Jurkat, Clone E6-1 (cell line): ENCODE results near the gene UBE2D2. TPM values are rescaled to one million over a fixed set of nuclear protein-coding genes. Genes with fewer than 3 reads are reported as not detected.
"Not testable (repeated sequence)": the region's sequence is repeated elsewhere in the genome, so short reads cannot be mapped to it uniquely, and the experiment has no call there.

ENCODE experiments used
- DNase-seq: peaks from one replicate; pipeline ENCODE4 v3.0.0-alpha.2; 2011; ENCODE audit warnings: low read depth, low spot score
- H3K4me3 ChIP-seq: 2 replicates; pipeline ENCODE4 v1.5.1; 2011; ENCODE audit warnings: mild to moderate bottlenecking, low read length, control low read depth, moderate library complexity
- polyA plus RNA-seq: library from polyadenylated mRNA; unstranded; fragments of >200 nt; gene quantifications from one replicate; pipeline ENCODE4 v1.2.1, GENCODE V29; 2012; ENCODE audit warnings: missing spikeins; ENCODE audit not compliant: insufficient read length, insufficient read depth

The UBE2D2 gene
- polyA plus RNA-seq, result 186 TPM

DNA sequence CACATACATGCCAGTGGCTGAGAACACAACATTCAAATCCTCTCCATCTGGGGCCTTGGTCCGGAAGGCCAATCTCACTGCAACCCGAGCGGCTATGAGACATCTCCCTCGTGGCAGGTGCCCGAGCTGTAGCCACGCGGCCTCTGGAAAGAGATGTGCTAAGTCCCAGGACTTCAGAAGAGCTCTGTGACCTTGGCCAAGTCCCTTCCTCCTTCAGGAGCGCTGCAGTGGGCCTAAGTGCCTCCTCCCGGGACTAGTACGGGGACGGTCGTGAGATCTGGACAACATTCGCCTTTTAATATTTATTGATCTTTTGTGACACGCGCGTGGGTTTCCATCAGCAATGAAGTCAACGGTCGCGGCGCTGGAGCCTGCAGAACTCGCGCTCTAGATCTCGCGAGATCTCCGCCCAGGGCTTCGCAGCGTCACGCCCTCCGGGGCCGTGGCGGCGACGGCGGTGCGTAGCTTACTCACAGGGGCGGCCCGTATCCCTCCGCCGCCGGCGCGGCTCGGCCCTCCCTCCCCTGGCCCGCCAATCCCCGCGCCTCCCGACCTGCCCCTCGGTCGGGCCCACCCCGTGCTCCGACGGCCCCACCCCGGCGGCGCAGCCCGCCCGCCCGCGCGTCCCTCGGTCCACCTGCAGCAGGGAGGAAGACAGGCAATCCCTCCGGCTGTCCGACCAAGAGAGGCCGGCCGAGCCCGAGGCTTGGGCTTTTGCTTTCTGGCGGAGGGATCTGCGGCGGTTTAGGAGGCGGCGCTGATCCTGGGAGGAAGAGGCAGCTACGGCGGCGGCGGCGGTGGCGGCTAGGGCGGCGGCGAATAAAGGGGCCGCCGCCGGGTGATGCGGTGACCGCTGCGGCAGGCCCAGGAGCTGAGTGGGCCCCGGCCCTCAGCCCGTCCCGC lies at the start of gene UBE2D2:
TSS of gene UBE2D2 (plus strand) at position 588 of the 903 bp plus-strand sequence. CDS start 453 bp downstream, outside the sequence.
- peak within 1 kb of the TSS; percentile 84 for H3K4me3 ChIP-seq

DNA sequence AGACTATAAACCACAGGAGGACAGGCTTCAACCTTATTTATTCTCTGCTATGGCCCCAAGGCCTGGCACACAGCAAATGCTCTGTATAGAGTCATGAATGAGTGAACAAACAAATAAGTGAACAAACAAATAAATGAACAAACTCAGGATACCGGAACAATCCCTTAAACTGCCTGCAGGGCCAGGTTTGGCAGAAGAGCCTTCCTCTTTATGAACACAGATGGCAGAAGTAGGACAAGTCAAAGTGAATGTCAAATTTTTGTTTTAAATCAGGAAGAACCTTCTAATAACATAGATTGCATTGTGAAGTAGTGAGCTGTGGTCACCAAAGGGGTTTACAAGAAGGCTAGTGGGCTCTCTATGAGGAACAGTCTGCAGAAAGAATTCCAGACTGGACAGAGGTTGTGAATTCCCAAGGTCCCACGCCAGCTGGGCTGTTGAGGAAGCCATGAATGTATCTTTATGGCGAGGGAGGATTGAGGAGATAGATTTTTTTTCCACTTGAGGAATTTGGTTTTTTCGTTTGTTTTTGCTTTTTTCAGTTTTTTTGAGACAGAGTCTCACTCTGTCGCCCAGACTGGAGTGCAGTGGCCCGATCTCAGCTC lies 48.3 kb upstream of the UBE2D2 start:
- DNase-seq, result no peak
- H3K4me3 ChIP-seq, result no peak overlapping the region

More for the DNA sequence above, at the start of gene UBE2D2:
- DNase-seq, result peak; percentile 98

DNA sequence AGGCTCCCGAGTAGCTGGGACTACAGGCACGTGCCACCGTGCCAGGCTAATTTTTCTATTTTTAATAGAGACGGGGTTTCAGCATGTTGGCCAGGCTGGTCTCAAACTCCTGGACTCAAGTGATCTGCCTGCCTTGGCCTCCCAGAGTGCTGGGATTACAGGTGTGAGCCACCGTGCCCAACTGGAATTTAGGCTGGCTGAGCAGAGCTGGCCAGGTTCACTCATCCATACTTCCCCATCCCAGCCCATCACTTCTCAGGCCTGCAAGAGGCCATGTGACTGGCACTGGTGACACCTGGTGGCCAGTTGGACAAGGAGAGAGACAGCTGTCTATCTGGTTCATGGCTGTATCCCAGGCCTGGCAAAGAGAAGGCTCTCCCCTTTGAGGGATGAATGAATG lies 47.7 kb upstream of the UBE2D2 start:
- H3K4me3 ChIP-seq, result not testable (repeated sequence)
- DNase-seq, result peak; percentile 57

DNA sequence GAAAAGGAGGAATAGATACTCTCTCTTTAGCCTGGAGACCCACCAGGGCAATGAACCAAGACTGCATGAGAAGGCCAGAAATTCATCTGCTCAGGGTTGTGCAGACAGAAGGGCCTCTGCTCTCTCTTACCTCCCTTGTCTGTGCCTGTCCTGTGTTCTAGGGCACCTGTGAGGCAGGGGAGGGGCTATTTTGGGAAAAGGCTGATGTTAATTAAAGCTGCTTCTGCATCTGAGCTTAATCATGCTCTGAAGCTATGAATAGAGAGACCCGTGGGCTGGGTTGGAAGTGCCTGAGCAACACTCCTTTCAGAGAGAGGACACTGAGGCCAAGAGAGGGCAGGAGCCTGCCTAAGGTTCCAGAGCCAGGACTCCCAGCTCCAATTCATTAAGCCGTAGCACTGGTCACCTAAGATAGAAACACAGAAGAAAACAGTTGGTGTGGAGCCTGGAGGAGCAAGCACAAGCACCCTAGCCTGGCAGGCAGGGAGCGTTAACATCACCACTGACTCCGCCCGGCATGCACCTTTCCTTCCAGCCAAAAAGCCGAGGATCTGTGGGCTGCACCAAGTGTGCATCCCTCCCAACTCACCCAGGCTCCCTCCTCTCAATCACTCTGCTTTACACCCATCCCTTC lies 47.2 kb upstream of the UBE2D2 start:
- no peak overlapping the region for H3K4me3 ChIP-seq
- no peak for DNase-seq

DNA sequence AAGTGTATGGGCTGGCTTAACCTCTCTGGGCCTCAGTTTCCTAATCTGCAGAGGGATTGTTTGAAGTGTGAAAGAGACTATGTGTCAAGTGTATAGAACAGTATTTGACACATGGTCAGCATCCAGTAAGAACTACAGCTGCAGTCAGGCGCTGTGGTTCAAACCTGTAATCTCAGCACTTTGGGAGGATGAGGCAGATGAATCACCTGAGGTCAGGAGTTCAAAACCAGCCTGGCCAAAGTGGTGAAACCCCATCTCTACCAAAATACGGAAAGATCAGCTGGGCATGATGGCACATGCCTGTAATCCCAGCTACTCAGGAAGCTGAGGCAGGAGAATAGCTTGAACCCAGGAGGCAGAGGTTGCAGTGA lies 46.7 kb upstream of the UBE2D2 start:
- H3K4me3 ChIP-seq, result no peak overlapping the region
- DNase-seq, result no peak

DNA sequence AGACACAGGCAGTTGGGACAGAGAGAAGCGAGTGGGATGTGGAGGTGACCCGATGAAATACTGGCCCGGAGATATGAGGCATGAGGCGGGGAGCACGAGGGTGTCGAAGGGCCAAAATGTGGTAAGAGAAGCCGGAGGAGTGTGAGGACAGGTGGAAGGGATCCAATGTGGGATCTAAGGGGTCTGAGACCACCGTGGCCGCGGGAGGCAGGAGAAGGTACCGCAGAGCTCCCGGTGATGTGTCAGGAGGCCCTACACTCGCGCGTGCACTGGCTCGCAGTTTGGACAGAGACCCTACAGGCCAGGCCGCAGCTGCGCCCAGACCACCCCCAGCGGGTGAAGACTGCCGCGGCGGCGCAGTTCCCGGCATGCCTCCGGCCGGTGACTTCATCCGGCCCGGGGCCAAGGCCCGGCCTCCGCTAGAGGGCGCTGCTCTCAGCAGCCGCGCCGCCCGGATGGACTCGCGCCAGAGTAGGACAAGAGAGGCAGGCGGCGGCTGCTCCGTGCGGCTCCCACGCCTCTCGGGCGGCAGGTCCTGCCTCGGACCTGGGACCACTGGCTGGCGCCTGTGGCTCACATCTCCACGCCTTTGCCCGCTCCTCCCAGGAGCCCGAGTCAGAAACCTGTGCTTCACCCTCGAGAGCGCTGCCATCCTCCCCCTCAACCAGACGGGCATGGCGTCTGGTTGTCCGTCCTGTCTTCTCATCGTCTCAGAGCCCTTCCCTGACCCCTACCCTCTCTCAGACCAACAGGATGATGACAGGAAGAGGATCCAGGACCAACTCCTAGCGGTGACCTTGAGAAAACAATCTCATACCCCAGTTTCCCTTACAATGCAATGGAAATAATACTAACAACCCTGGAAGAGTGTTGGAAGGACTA lies 43.2 kb upstream of the UBE2D2 start:
- H3K4me3 ChIP-seq, result peak overlapping the region; percentile 68

DNA sequence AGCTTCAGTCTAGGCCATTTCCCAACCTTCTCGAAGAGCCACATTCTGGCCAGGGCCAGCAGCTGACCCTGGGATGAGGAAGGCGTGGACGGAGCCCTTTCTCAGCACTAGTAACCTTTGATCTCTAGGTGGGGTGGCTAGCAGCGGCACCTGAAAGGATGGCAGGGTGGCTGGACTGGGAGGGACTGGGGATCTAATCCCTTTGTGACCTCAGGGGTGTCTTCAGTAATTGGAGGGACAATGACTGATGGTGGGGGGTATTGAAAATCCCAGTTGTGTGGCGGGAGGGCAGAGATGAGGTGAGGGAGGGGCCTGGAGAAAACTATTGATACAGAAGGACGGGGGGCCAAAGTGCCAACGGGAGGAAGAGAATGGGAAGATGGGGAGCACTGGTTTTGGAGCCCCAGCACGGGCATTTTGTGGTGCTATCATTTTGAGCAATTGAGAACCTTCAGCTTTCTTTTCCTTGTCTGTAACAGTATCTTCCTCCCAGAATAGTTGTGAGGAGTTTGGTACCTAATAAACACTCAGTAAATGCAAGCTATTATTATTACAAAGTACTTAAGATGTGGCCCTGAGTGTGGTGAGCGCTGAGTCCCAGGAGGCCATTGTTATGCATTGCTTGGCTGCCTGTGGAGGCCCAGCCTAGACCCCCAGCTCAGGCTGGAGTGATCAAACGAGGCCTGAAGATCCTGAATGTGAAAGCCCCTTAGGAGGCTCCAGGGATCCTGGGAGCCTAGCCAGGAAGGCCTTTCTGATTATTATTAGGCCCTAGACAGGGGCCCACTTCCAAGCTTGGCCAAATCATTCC lies 37.3 kb upstream of the UBE2D2 start:
- DNase-seq, result no peak
- H3K4me3 ChIP-seq, result no peak overlapping the region

More for the DNA sequence above, 43.2 kb upstream of the UBE2D2 start:
- peak; percentile 73 for DNase-seq

DNA sequence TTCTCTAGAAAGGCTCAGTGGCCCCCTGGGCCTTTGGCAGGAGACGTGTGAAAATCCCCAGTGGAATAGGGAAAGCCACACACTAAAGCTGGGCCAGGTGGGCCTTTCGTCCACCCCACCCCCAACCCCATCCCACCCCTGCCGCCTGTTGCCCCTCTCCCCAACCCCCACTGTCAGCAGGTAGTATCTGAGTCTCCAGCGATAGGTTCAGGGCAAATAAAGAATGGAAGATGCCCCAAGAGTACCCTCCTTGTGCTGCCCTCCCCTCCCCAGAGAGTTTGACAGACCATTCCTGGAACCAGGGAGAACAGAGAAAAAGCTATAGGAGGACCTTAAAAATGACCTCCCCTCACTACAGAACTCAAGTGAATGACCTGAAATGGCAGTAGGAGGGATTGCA lies 36.7 kb upstream of the UBE2D2 start:
- DNase-seq, result no peak
- H3K4me3 ChIP-seq, result no peak overlapping the region

DNA sequence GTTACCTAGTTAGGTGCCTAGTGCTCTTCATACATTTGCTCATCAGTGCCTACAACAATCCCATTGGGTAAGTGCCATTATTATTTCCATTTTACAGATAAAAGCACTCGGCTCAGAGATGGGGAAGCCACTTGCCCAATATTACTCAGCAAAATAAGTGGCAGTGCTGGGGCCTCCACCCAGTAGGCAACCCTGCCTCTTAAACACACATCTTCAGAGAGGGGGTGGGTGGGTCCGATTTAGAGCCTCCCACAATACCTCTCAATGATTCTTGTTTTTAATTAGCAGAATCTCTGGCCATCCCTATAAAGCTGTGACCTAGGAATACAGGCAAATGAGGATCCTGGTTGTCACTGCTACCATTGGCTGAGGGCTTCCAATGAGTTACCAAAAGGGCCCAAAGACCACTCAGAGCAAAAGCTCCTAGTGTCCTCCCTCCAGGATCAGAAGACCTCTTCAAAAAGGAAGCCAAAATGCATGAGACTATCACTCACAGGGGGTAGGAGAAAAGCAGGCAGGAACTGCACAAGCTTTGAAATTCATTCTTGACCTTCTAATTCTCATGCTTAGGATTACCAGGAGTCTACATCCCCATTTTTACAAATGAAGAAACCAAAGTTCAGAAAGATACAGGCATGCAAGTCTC lies 36.1 kb upstream of the UBE2D2 start:
- H3K4me3 ChIP-seq, result no peak overlapping the region
- DNase-seq, result no peak

DNA sequence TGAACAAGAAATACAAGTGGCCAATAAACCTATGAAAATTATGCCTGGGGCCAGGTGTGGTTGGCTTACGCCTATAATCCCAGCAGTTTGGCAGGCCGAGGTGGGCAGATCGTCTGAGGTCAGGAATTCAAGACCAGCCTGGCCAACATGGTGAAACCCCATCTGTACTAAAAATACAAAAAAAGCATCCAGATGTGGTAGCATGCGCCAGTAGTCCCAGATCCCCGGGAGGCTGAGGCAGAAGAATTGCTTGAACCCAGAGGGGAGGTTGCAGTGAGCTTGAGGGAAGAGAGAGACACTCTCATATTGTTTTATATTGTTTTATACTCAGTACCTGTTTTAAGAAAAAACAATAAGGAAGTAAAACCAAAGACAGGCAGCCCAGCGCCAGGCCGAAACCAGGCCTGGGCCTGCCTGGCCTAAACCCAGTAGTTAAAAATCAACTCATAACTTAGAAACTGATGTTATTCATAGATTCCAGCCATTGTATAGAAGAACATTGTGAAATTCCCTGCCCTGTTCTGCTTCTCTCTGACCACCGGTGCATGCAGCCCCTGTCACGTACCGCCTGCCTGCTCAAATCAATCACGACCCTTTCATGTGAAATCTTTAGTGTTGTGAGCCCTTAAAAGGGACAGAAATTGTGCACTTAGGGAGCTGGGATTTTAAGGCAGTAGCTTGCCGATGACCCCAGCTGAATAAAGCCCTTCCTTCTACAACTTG lies 35.4 kb upstream of the UBE2D2 start:
- not testable (repeated sequence) for DNase-seq, H3K4me3 ChIP-seq

DNA sequence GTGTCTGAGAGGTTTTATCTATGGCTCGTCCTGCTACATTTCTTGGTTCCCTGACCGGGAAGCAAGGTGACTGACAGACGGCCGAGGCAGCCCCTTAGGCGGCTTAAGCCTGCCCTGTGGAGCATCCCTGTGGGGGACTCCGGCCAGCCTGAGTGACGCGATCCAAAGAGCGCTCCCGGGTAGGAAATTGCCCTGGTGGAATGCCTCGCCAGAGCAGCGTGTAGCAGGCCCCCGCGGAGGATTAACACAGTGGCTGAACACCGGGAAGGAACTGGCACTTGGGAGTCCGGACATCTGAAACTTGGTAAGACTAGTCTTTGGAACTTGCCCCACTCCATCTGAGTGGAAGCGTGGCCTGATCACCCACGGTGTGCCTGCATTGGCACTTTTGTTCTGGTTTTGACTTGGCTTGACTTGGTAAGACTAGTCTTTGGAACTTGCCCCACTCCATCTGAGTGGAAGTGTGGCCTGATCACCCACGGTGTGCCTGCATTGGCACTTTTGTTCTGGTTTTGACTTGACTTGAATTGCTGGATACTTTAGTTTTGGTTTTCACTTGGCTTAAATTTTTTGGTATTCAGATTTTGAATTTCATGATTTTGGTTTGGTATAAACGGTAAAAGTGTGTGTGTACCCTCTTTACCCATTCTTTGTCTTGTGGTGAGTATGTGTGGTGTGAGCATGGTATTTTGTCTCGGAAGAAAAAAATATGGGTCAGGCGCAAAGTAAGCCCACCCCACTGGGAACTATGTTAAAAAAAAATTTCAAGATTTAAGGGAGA lies 34.6 kb upstream of the UBE2D2 start:
- H3K4me3 ChIP-seq, DNase-seq: not testable (repeated sequence)

DNA sequence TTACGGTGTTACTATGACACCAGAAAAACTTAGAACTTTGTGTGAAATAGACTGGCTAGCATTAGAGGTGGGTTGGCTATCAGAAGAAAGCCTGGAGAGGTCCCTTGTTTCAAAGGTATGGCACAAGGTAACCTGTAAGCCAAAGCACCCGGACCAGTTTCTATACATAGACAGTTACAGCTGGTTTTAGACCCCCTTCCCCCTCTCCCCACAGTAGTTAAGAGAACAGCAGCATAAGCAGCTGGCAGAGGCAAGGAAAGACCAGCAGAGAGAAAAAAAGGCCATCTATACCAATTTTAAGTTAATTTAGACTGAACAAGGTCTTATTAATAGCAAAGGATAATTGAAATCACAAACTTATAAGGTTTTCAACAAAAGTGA lies 34.1 kb upstream of the UBE2D2 start:
- not testable (repeated sequence) for DNase-seq, H3K4me3 ChIP-seq

DNA sequence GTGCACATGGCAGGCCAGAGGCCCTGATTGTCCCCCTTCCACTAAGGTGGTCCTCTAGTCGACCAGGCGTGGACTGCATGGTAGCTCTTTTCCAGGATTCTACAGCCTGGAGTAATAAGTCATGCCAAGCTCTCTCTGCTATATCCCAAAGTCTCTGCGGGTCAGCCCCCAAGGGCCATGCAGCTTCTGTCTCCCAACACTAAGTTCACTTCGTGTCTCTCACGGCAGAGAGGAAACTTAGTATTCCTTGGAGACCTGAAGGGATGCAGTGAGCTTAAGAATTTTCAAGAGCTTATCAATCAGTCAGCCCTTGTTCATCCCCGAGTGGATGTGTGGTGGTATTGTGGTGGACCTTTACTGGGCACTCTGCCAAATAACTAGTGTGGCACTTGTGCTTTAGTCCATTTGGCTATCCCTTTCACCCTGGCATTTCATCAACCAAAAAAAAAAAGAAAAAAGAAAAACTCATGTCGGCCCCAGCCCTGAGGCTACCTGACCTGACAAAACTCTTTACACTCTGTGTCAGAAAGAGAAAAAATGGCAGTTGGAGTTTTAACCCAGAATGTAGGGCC lies 33.2 kb upstream of the UBE2D2 start:
- DNase-seq, H3K4me3 ChIP-seq: not testable (repeated sequence)

DNA sequence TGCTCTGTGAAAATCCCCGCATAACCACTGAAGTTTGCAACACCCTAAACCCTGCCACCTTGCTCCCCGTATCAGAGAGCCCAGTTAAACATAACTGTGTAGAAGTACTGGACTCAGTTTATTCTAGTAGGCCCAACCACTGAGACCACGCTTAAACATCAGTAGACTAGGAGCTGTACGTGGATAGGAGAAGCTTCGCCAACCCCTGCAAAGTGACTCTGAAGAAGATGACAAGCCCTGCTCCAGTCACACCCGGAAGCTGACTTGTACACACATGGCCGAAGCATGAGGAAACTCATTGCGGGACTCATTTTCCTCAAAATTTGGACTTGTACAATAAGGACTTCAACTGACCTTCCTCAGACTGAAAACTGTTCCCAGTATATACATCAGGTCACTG lies 32.4 kb upstream of the UBE2D2 start:
- H3K4me3 ChIP-seq, DNase-seq: not testable (repeated sequence)

DNA sequence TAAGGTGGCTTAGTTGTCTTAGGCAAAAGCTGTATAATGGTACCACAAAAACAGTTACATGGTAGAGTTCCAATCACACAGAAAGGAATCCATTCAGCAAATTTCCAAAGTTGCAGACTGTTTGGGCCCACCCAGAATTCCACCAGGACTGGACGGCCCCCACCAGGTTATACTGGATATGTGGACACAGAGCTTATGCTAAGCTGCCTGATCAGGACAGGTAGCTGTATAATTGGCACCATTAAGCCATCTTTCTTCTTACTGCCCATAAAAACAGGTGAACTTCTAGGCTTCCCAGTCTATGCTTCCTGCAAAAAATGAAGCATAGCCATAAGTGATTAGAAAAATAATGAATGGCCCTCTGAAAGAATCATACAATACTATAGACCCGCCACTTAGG lies 31.1 kb upstream of the UBE2D2 start:
- DNase-seq, H3K4me3 ChIP-seq: not testable (repeated sequence)

DNA sequence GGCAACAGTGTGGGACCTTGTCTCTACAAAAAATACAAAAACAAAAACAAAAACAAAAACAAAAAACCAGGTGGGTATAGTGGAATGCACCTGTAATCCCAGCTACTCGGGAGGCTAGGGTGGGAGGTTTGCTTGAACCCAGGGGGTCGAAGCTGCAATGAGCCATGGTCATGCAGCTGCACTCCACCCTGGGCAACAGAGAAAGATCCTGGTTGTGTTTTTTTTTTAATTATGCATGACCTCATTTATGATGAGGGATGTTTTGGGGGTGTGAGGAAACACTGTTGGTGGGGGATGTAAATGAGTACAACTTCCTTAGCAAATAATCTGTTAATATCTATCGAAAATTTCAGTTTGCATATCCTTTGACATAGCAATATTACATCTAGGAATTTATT lies 29.4 kb upstream of the UBE2D2 start:
- no peak overlapping the region for H3K4me3 ChIP-seq
- DNase-seq, result no peak
